H1 (cell line): ENCODE measurements around the gene OSTC. TPM values are rescaled to one million over a fixed set of nuclear protein-coding genes. Genes with fewer than 3 reads are reported as not detected.

ENCODE experiments used
- CTCF ChIA-PET: fragments of 300-600 bp; sonication (Branson Sonifier 250); formaldehyde crosslinking; loops from one replicate; lab custom pipeline; 2021; ENCODE audit not compliant: partially characterized antibody; lab: Charles Lee
- POLR2A ChIA-PET: fragments of 300-600 bp; sonication (Branson Sonifier 250); formaldehyde crosslinking; loops from one replicate; lab custom pipeline; 2021; ENCODE audit warnings: inconsistent platforms; ENCODE audit not compliant: partially characterized antibody; lab: Charles Lee
- DNase-seq, 2 experiments: peaks; one replicate each; pipeline versions ENCODE4 v3.0.0 to v3.0.0-alpha.2; 2010 to 2022; ENCODE audit warnings: low spot score in 2 of 2, low read depth in 1 of 2, mixed read lengths in 1 of 2
- FAIRE-seq: peaks from 2 replicates; lab custom pipeline; 2011; peaks lifted over from hg19 to GRCh38; lab: Jason Lieb, UNC
- H2AFZ ChIP-seq: 2 replicates; pipeline ENCODE4 v1.8.1; 2012; ENCODE audit warnings: low read length, inconsistent platforms
- H2AK5ac ChIP-seq: 2 replicates; pipeline ENCODE4 v1.6.1; 2013; ENCODE audit warnings: low read depth, low read length
- H2BK120ac ChIP-seq: replicated peaks from 2 replicates; pipeline ENCODE3; 2013; ENCODE audit warnings: low read depth, low read length, inconsistent platforms
- H2BK12ac ChIP-seq: 2 replicates; pipeline ENCODE4 v1.6.1; 2013; ENCODE audit warnings: low read depth, low read length
- H2BK15ac ChIP-seq: 2 replicates; pipeline ENCODE4 v1.6.1; 2013; ENCODE audit warnings: low read length
- H2BK20ac ChIP-seq: 2 replicates; pipeline ENCODE4 v1.6.1; 2013; ENCODE audit warnings: low read length
- H2BK5ac ChIP-seq: 2 replicates; pipeline ENCODE4 v1.6.1; 2013; ENCODE audit warnings: low read depth, low read length
- H3K14ac ChIP-seq: 2 replicates; pipeline ENCODE4 v1.6.1; 2013; ENCODE audit warnings: inconsistent platforms; ENCODE audit not compliant: insufficient read length
- H3K18ac ChIP-seq: 2 replicates; pipeline ENCODE4 v1.6.1; 2013; ENCODE audit warnings: low read length; ENCODE audit errors: extremely low read depth
- H3K23ac ChIP-seq: 2 replicates; pipeline ENCODE4 v1.6.1; 2013; ENCODE audit warnings: inconsistent platforms; ENCODE audit not compliant: insufficient read length
- H3K23me2 ChIP-seq: 2 replicates; pipeline ENCODE4 v1.6.1; 2013; ENCODE audit warnings: low read depth, low read length
- H3K27ac ChIP-seq: 2 replicates; pipeline ENCODE4 v1.6.1; 2011; ENCODE audit warnings: low read depth, low read length, inconsistent platforms
- H3K27me3 ChIP-seq, 4 experiments: replicated peaks in 1 of 4; 1 replicate in 1 of 4; 2 replicates in 3 of 4; pipeline versions ENCODE4 v1.6.1 to v1.8.1; 2011 to 2013; ENCODE audit warnings: low read length in 3 of 4, mild to moderate bottlenecking in 3 of 4, inconsistent platforms in 2 of 4, mixed read lengths in 2 of 4, moderate library complexity in 1 of 4; ENCODE audit not compliant: control insufficient read depth in 3 of 4, insufficient read depth in 3 of 4; ENCODE audit errors: extremely low read depth in 1 of 4
- H3K36me3 ChIP-seq, 4 experiments: 2 replicates each; pipeline versions ENCODE4 v1.6.1 to v1.8.1; 2011 to 2013; ENCODE audit warnings: mild to moderate bottlenecking in 4 of 4, low read length in 3 of 4, moderate library complexity in 2 of 4, control low read depth in 1 of 4, inconsistent platforms in 1 of 4; ENCODE audit not compliant: insufficient read depth in 4 of 4, control insufficient read depth in 2 of 4
- H3K4ac ChIP-seq: replicated peaks from 2 replicates; pipeline ENCODE3; 2013; ENCODE audit warnings: low read length, low read depth, mixed read lengths, inconsistent platforms; ENCODE audit not compliant: insufficient read length
- H3K4me1 ChIP-seq, 4 experiments: replicated peaks in 1 of 4; 1 replicate in 1 of 4; 2 replicates in 3 of 4; pipeline versions ENCODE4 v1.6.1 to v1.8.1; 2011 to 2013; ENCODE audit warnings: low read length in 3 of 4, inconsistent platforms in 2 of 4, mixed read lengths in 1 of 4; ENCODE audit not compliant: insufficient read depth in 4 of 4, control insufficient read depth in 3 of 4
- H3K4me2 ChIP-seq, 2 experiments: 2 replicates each; pipeline versions ENCODE4 v1.6.1 to v1.8.1; 2011 to 2013; ENCODE audit warnings: low read depth in 2 of 2, low read length in 2 of 2, control low read depth in 1 of 2, inconsistent platforms in 1 of 2, mild to moderate bottlenecking in 1 of 2; ENCODE audit not compliant: insufficient read depth in 1 of 2
- H3K4me3 ChIP-seq, 4 experiments: fragments of 200-600, 300-600 bp in 1 of 4; sonication (generic), shearing (Covaris generic), sonication (Bioruptor Twin) in 1 of 4; 2 replicates each; pipeline versions ENCODE4 v1.5.1 to v1.8.1; 2011 to 2016; ENCODE audit warnings: low read length in 4 of 4, low read depth in 3 of 4, control low read depth in 2 of 4, inconsistent platforms in 2 of 4, mild to moderate bottlenecking in 2 of 4, mixed read lengths in 1 of 4, moderate library complexity in 1 of 4; ENCODE audit not compliant: insufficient read depth in 2 of 4; ENCODE audit errors: extremely low read depth in 1 of 4
- H3K56ac ChIP-seq: replicated peaks from 2 replicates; pipeline ENCODE3; 2013; ENCODE audit warnings: low read depth, mild to moderate bottlenecking, mixed read lengths, low read length, inconsistent platforms; ENCODE audit not compliant: insufficient read length
- H3K79me1 ChIP-seq: 2 replicates; pipeline ENCODE4 v1.6.1; 2013; ENCODE audit warnings: low read depth, low read length, control low read depth
- H3K79me2 ChIP-seq, 2 experiments: 2 replicates each; pipeline versions ENCODE4 v1.6.1 to v1.8.1; 2012 to 2013; ENCODE audit warnings: low read length in 2 of 2, mild to moderate bottlenecking in 2 of 2, inconsistent platforms in 1 of 2; ENCODE audit not compliant: insufficient read depth in 2 of 2, control insufficient read depth in 1 of 2
- H3K9ac ChIP-seq, 4 experiments: replicated peaks in 1 of 4; 1 replicate in 1 of 4; 2 replicates in 3 of 4; pipeline versions ENCODE4 v1.6.1 to v1.8.1; 2011 to 2013; ENCODE audit warnings: low read depth in 3 of 4, low read length in 3 of 4, control low read depth in 2 of 4, mild to moderate bottlenecking in 2 of 4, moderate library complexity in 2 of 4, inconsistent platforms in 1 of 4; ENCODE audit errors: extremely low read depth in 1 of 4
- H3K9me3 ChIP-seq, 2 experiments: 2 replicates each; pipeline versions ENCODE4 v1.6.1 to v1.8.1; 2012 to 2013; ENCODE audit warnings: mild to moderate bottlenecking in 2 of 2, moderate library complexity in 2 of 2, control low read depth in 1 of 2, inconsistent platforms in 1 of 2, low read depth in 1 of 2, low read length in 1 of 2, mixed read lengths in 1 of 2; ENCODE audit not compliant: insufficient read depth in 2 of 2
- H4K20me1 ChIP-seq, 2 experiments: replicated peaks in 1 of 2; 2 replicates each; pipeline versions ENCODE3 to v1.8.1; 2011 to 2013; ENCODE audit warnings: inconsistent platforms in 2 of 2, low read length in 2 of 2, mild to moderate bottlenecking in 1 of 2; ENCODE audit not compliant: insufficient read depth in 2 of 2, control insufficient read depth in 1 of 2
- H4K5ac ChIP-seq: 2 replicates; pipeline ENCODE4 v1.6.1; 2013; ENCODE audit warnings: low read length, low read depth, mixed read lengths, inconsistent platforms; ENCODE audit not compliant: insufficient read length
- H4K8ac ChIP-seq: 2 replicates; pipeline ENCODE4 v1.8.0; 2013; ENCODE audit warnings: mild to moderate bottlenecking, moderate library complexity, low read length, inconsistent platforms; ENCODE audit not compliant: insufficient read depth; ENCODE audit errors: extremely low read depth
- H4K91ac ChIP-seq: replicated peaks from 2 replicates; pipeline ENCODE3; 2013; ENCODE audit warnings: low read length, mixed read lengths, inconsistent platforms; ENCODE audit not compliant: insufficient read length
- BRCA1 ChIP-seq: IDR thresholded peaks from 2 replicates; pipeline ENCODE4 v1.6.1; 2012; ENCODE audit warnings: low read depth, low read length, improper control_type of control experiment
- SP4 ChIP-seq: IDR thresholded peaks from 2 replicates; pipeline ENCODE4 v1.6.1; 2012; ENCODE audit warnings: low read length, inconsistent platforms
- SRF ChIP-seq: IDR thresholded peaks from 2 replicates; pipeline ENCODE4 v1.6.1; 2011; ENCODE audit warnings: mild to moderate bottlenecking, low read depth, low read length, moderate library complexity
- WGBS, 2 experiments: shearing (Covaris generic) in 1 of 2; methylation state at CpG; one replicate each; pipeline versions ENCODE4 v1.1.6 to v1.1.7; 2013 to 2015; ENCODE audit warnings: low lambda C conversion rate in 2 of 2, mixed read lengths in 2 of 2, inconsistent platforms in 1 of 2, low coverage in 1 of 2, missing lambda C conversion rate in 1 of 2; ENCODE audit not compliant: insufficient replicate concordance in 2 of 2, insufficient coverage in 1 of 2, insufficient read length in 1 of 2; ENCODE audit errors: extremely low coverage in 1 of 2, missing lambda C conversion rate in 1 of 2; 5-methylcytosine and 5-hydroxymethylcytosine counted together
- polyA plus RNA-seq, 7 experiments: library from polyadenylated mRNA; depleted of rRNA in 3 of 7; stranded (reverse) in 5 of 7; unstranded in 2 of 7; fragments of >200 nt in 5 of 7; fragments of 200-250 nt in 2 of 7; gene quantifications; 1 replicate in 5 of 7; 2 replicates in 1 of 7; 4 replicates in 1 of 7; pipeline versions ENCODE4 v1.2.1 to v1.2.3, GENCODE V29; 2011 to 2013; ENCODE audit warnings: missing spikeins in 2 of 7, mixed read lengths in 2 of 7
- total RNA-seq: library from RNA; stranded (reverse); fragmentation: NEBNext Ultra II Directional; extraction: Animal tissue kit (Norgen Biotek cat#: 25700); gene quantifications from 2 replicates; pipeline ENCODE4 v1.2.1, GENCODE V29; 2021

OSTC gene
- total and polyA plus RNA-seq, 2 of the 8 experiments (the other 6 are each of a cell fraction or from before 2014, with no cell fraction given): 165 to 176 TPM

DNA sequence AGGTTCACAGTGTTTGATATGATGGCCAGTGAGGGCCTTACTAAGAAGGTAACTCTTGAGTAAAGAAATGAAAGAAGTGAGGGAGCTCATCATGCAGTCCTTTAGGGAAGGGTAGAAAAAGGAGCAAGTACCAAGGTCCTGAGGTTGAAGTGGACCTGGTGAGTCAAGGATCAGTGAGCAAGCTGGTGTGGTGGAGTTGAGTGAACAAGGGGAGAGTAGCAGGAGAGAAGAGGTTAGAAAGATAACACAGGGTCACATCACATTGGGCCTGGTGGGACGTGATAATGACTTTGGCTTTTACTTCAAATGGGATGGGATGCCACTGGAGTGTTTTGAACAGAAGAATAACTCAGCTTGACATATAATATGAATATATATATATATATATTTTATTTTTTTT lies 44.7 kb downstream of the OSTC start:
- ChIA-PET CTCF (no interaction called here), POLR2A (interaction anchor here (0.5 kb wide), 1 partner anchor 725 kb away, joined by 5 read pairs; no protein-coding TSS in a partner anchor)
- FAIRE-seq: no peak

More for the DNA sequence above, 44.7 kb downstream of the OSTC start:
- Histone ChIP-seq H4K5ac (no peak overlapping the region), H3K4me1 (peaks cover 0 to 3% (median under 1%) of the 10 kb centered on the region in 4 experiments; a peak in 2 of 7 replicates), H4K20me1 (no peaks in the 10 kb centered on the region), H3K14ac (no peak overlapping the region), H3K36me3 (no peaks in the 10 kb centered on the region), H3K56ac (no peak overlapping the region), H3K9ac (no peak overlapping the region), H2BK20ac (no peak overlapping the region), H4K91ac (no peak overlapping the region), H3K79me2 (no peaks in the 10 kb centered on the region), H2BK5ac (no peak overlapping the region), H3K23ac (no peak overlapping the region), H2AK5ac (no peak overlapping the region), H3K4ac (no peak overlapping the region), H4K8ac (no peak overlapping the region), H3K27ac (no peak overlapping the region), H3K18ac (no peak overlapping the region), H3K9me3 (no peaks in the 10 kb centered on the region), H3K23me2 (no peaks in the 10 kb centered on the region; the same call in 1 of the 2 replicates), H3K27me3 (no peaks in the 10 kb centered on the region), H2BK12ac (no peak overlapping the region), H2BK15ac (no peak overlapping the region), H3K4me3 (no peak overlapping the region), H3K4me2 (no peak overlapping the region), H2AFZ (no peak overlapping the region), H3K79me1 (no peaks in the 10 kb centered on the region), H2BK120ac (no peak overlapping the region)
- no peak for DNase-seq
- WGBS, 2 experiments: 89% methylated on average over 1 of the region's 1 CpG; no CpG with 5 or more reads in 1 of the 2 experiments
- TF ChIP-seq SRF: no peak
- no peak for TF ChIP-seq SP4
- TF ChIP-seq BRCA1: no peak
